Mucosa of descending colon (tissue), 3 donors: ENCODE data around the gene CASZ1. TPM values are rescaled to one million over a fixed set of nuclear protein-coding genes. Genes with fewer than 3 reads are reported as not detected.

ENCODE experiments used
- ATAC-seq: fragments of 200-7000 bp; cut with Tn5 transposase; one replicate; pipeline ENCODE4 v1.9.1; 2020; ENCODE audit warnings: mild to moderate bottlenecking, moderate library complexity
- DNase-seq, 3 donors: peaks; one replicate each; pipeline ENCODE4 v3.0.0-alpha.2; 2020
- H3K36me3 ChIP-seq: fragments of 200-600 bp; one replicate; pipeline ENCODE4 v1.8.0; 2021; ENCODE audit warnings: low read depth, mild to moderate bottlenecking
- H3K4me1 ChIP-seq: fragments of 200-600 bp; one replicate; pipeline ENCODE4 v1.8.0; 2021; ENCODE audit warnings: low read depth, mild to moderate bottlenecking
- H3K4me3 ChIP-seq: fragments of 200-600 bp; one replicate; pipeline ENCODE4 v1.8.0; 2021; ENCODE audit warnings: mild to moderate bottlenecking
- H3K9me3 ChIP-seq: fragments of 200-600 bp; one replicate; pipeline ENCODE4 v1.8.0; 2021; ENCODE audit warnings: mild to moderate bottlenecking
- CTCF ChIP-seq: fragments of 200-600 bp; IDR thresholded peaks from one replicate; pipeline ENCODE4 v1.8.0; 2022; ENCODE audit warnings: antibody characterized with exemption, mild to moderate bottlenecking
- intact Hi-C, 2 donors: fragments of 100-400 bp; cut with DNase I in 1 of 2; cut with micrococcal nuclease in 1 of 2; formaldehyde crosslinking; loops; one replicate each; pipeline versions ENCODE4 v1.11.0 to v1.11.1; 2022; cut with DNase I, micrococcal nuclease
- total RNA-seq, 3 donors: library from RNA; stranded (reverse); fragmentation: NEBNext Ultra II Directional in 2 of 3; extraction: Animal tissue kit (Norgen Biotek cat#: 25700) in 2 of 3; gene quantifications; one replicate each; pipeline versions ENCODE4 v1.2.1 to v1.2.4, GENCODE V29; 2021 to 2023
- donor health status: DM: no; HTN: no; CAD: no; lungs with moderate emphysema.
- donor health status: DM: no; HTN: no; CAD: no.
- donor health status: DM: no; HTN: yes; CAD: no.

The CASZ1 gene
- total RNA-seq, 3 donors from 2014 or later: 66.5 to 110 (median 84.5) TPM

GRCh38 chr1:10664251-10664650 lies 132.2 kb downstream of the CASZ1 start:
- DNase-seq: no peak
- TF ChIP-seq CTCF: no peak
- intact Hi-C loops: no loop called here
- H3K4me1 ChIP-seq: peaks cover 3% of the 10 kb centered on the region
- ATAC-seq: no peak
- no peak overlapping the region for H3K4me3 ChIP-seq
- no peaks in the 10 kb centered on the region for H3K9me3 ChIP-seq
- no peaks in the 10 kb centered on the region for H3K36me3 ChIP-seq

GRCh38 chr1:10663678-10664035 lies 132.8 kb downstream of the CASZ1 start:
- Histone ChIP-seq H3K4me1 (no peaks in the 10 kb centered on the region), H3K9me3 (no peaks in the 10 kb centered on the region), H3K36me3 (no peaks in the 10 kb centered on the region), H3K4me3 (no peak overlapping the region)
- intact Hi-C loops: no loop called here
- TF ChIP-seq CTCF: no peak
- peak; percentile 17 for ATAC-seq
- DNase-seq: no peak

- no peak for DNase-seq
- Histone ChIP-seq H3K9me3 (no peaks in the 10 kb centered on the region), H3K4me3 (no peak overlapping the region), H3K4me1 (no peaks in the 10 kb centered on the region), H3K36me3 (no peaks in the 10 kb centered on the region)
- no peak for ATAC-seq
- no peak for TF ChIP-seq CTCF
- intact Hi-C loops: no loop called here
These were observed 133.4 kb downstream of the CASZ1 start for GRCh38 chr1:10662824-10663677.

GRCh38 chr1:10662090-10662688 lies 134.3 kb downstream of the CASZ1 start:
- DNase-seq: no peak
- no peak for TF ChIP-seq CTCF
- H3K4me3 ChIP-seq: no peak overlapping the region
- no peaks in the 10 kb centered on the region for H3K9me3 ChIP-seq
- H3K4me1 ChIP-seq: no peaks in the 10 kb centered on the region
- intact Hi-C loops: no loop called here
- no peak for ATAC-seq
- H3K36me3 ChIP-seq: no peaks in the 10 kb centered on the region

GRCh38 chr1:10661453-10661852 lies 135.0 kb downstream of the CASZ1 start:
- Histone ChIP-seq H3K4me3 (no peak overlapping the region), H3K36me3 (no peaks in the 10 kb centered on the region), H3K9me3 (no peaks in the 10 kb centered on the region), H3K4me1 (no peaks in the 10 kb centered on the region)
- intact Hi-C loops: no loop called here
- DNase-seq (no peak), ATAC-seq (no peak)
- TF ChIP-seq CTCF: no peak
